WTC11 (cell line): Measurements from ENCODE around the gene POLR3B.

ENCODE experiments used
- ARID4B ChIP-seq: sonication (generic); formaldehyde crosslinking; IDR thresholded peaks from 2 replicates; pipeline ENCODE4 v1.8.0; 2023; ENCODE audit warnings: missing genetic modification reagents, mild to moderate bottlenecking, borderline replicate concordance
- CTCF ChIP-seq: fragments of 200-600 bp; IDR thresholded peaks from 2 replicates; pipeline ENCODE4 v1.8.0; 2022; ENCODE audit warnings: antibody characterized with exemption
- E2F4 ChIP-seq: sonication (generic); formaldehyde crosslinking; IDR thresholded peaks from 2 replicates; pipeline ENCODE4 v1.8.1; 2022; ENCODE audit warnings: low read depth, mild to moderate bottlenecking, moderate library complexity, missing genetic modification reagents, borderline replicate concordance
- ERG ChIP-seq: fragments of 250-450 bp; sonication (Bioruptor Pico); IDR thresholded peaks from 2 replicates; pipeline ENCODE4 v1.8.0; 2021; ENCODE audit warnings: mild to moderate bottlenecking
- FOXJ3 ChIP-seq: sonication (generic); formaldehyde crosslinking; IDR thresholded peaks from 2 replicates; pipeline ENCODE4 v1.9.0; 2021; ENCODE audit warnings: missing genetic modification reagents, mild to moderate bottlenecking, borderline replicate concordance
- FOXP4 ChIP-seq: sonication (generic); formaldehyde crosslinking; IDR thresholded peaks from 2 replicates; pipeline ENCODE4 v1.8.0; 2022; ENCODE audit warnings: mild to moderate bottlenecking, missing genetic modification reagents
- MAX ChIP-seq: sonication (generic); formaldehyde crosslinking; IDR thresholded peaks from 2 replicates; pipeline ENCODE4 v1.8.0; 2022; ENCODE audit warnings: mild to moderate bottlenecking, missing genetic modification reagents
- NFE2L1 ChIP-seq: sonication (generic); formaldehyde crosslinking; IDR thresholded peaks from 2 replicates; pipeline ENCODE4 v1.8.1; 2023; ENCODE audit warnings: missing genetic modification reagents
- PRDM15 ChIP-seq: sonication (generic); formaldehyde crosslinking; IDR thresholded peaks from 2 replicates; pipeline ENCODE4 v1.8.0; 2022; ENCODE audit warnings: missing genetic modification reagents
- PREB ChIP-seq: sonication (generic); formaldehyde crosslinking; IDR thresholded peaks from 2 replicates; pipeline ENCODE4 v1.8.1; 2022; ENCODE audit warnings: mild to moderate bottlenecking, missing genetic modification reagents, moderate library complexity, borderline replicate concordance
- SP1 ChIP-seq: sonication (generic); formaldehyde crosslinking; conservative IDR thresholded peaks from 2 replicates; pipeline ENCODE4 v1.8.1; 2022; ENCODE audit warnings: missing genetic modification reagents
- ZSCAN18 ChIP-seq: fragments of 250-450 bp; sonication (Bioruptor Pico); IDR thresholded peaks from 2 replicates; pipeline ENCODE4 v2.1.2; 2022; ENCODE audit warnings: mild to moderate bottlenecking, moderate library complexity

- TF ChIP-seq ERG (CRISPR knock-in tag) (no peak), PRDM15 (no peak), CTCF (no peak), FOXJ3 (CRISPR knock-in tag) (no peak), PREB (CRISPR knock-in tag) (no peak), SP1 (CRISPR knock-in tag) (no peak), E2F4 (CRISPR knock-in tag) (no peak), FOXP4 (CRISPR knock-in tag) (no peak), MAX (no peak), NFE2L1 (CRISPR knock-in tag) (no peak), ARID4B (CRISPR knock-in tag) (no peak), ZSCAN18 (CRISPR knock-in tag) (no peak)
Measured at GRCh38 chr12:106369624-106370346, 12.2 kb downstream of the POLR3B start.
